HG02943 (cell line): ENCODE results near the gene ADAD2.
"Not testable (repeated sequence)": the region's sequence is repeated elsewhere in the genome, so short reads cannot be mapped to it uniquely, and the experiment has no call there.

Experiments used
- ATAC-seq: cut with Tn5 transposase; IDR thresholded peaks from one replicate; pipeline ENCODE4 v1.9.1; 2021; ENCODE audit warnings: mild to moderate bottlenecking, low read depth, moderate library complexity; ENCODE audit not compliant: unreplicated experiment

The ADAD2 gene

GRCh38 chr16:84195201-84196093, 4.5 kb downstream of the ADAD2 start:
- ATAC-seq = no peak

- ATAC-seq = no peak
Measured at GRCh38 chr16:84196101-84196500, 5.1 kb downstream of the ADAD2 start.

GRCh38 chr16:84196727-84197394, 5.9 kb downstream of the ADAD2 start:
- no peak for ATAC-seq

- no peak for ATAC-seq
Measured at GRCh38 chr16:84197466-84198128, 6.6 kb downstream of the ADAD2 start.

GRCh38 chr16:84198401-84198800, 7.4 kb downstream of the ADAD2 start:
- no peak for ATAC-seq

- ATAC-seq = no peak
Measured at GRCh38 chr16:84199097-84199496, 8.1 kb downstream of the ADAD2 start.

- no peak for ATAC-seq
Measured at GRCh38 chr16:84199861-84200260, 8.9 kb downstream of the ADAD2 start.

- ATAC-seq = not testable (repeated sequence)
Measured at GRCh38 chr16:84204551-84204950, 13.6 kb downstream of the ADAD2 start.

- ATAC-seq = not testable (repeated sequence)
Measured at GRCh38 chr16:84205123-84205522, 14.2 kb downstream of the ADAD2 start.

GRCh38 chr16:84205976-84206691, 15.2 kb downstream of the ADAD2 start:
- no peak for ATAC-seq

- ATAC-seq = no peak
Measured at GRCh38 chr16:84207251-84207650, 16.3 kb downstream of the ADAD2 start.

GRCh38 chr16:84207879-84208278, 16.9 kb downstream of the ADAD2 start:
- no peak for ATAC-seq

GRCh38 chr16:84209989-84210388, 19.0 kb downstream of the ADAD2 start:
- no peak for ATAC-seq

GRCh38 chr16:84212154-84212553, 21.2 kb downstream of the ADAD2 start:
- no peak for ATAC-seq

GRCh38 chr16:84212631-84213030, 21.7 kb downstream of the ADAD2 start:
- ATAC-seq = no peak

GRCh38 chr16:84214451-84215066, 23.6 kb downstream of the ADAD2 start:
- no peak for ATAC-seq

- ATAC-seq = no peak
Measured at GRCh38 chr16:84215531-84215930, 24.6 kb downstream of the ADAD2 start.

- not testable (repeated sequence) for ATAC-seq
Measured at GRCh38 chr16:84216144-84216543, 25.2 kb downstream of the ADAD2 start.

- ATAC-seq = no peak
Measured at GRCh38 chr16:84218176-84218823, 27.3 kb downstream of the ADAD2 start.

- ATAC-seq = no peak
Measured at GRCh38 chr16:84218956-84219355, 28.0 kb downstream of the ADAD2 start.
